ENCODE measurements around the gene CRYBA2. TPM values are rescaled to one million over a fixed set of nuclear protein-coding genes. Genes with fewer than 3 reads are reported as not detected.

The CRYBA2 gene
- total and polyA plus RNA-seq, 9 of the 15 experiments (the other 6 are each of a cell fraction or from before 2014, with no cell fraction given): 0.11 to 1.8 (median 0.62) TPM; not detected in 5

GRCh38 chr2:218961651-218962570, 31.3 kb downstream of the CRYBA2 start (continued):
- TF ChIP-seq EHMT2 (IDR thresholded peaks at IDR 0.05): peak; percentile 83
- no peak for TF ChIP-seq ZNF561 (CRISPR knock-in tag; conservative IDR thresholded peaks at IDR 0.05)
- peak; percentile 58 for TF ChIP-seq MIER1 (IDR thresholded peaks at IDR 0.05; ENCODE audit: low read depth)
- TF ChIP-seq ARID2 (IDR thresholded peaks at IDR 0.05): no peak

GRCh38 chr2:218961229-218961628, 32.0 kb downstream of the CRYBA2 start:
- POLR2A ChIA-PET: no interaction called here
- H3K4me2 ChIP-seq (ENCODE audit: insufficient read depth, low read length): no peak overlapping the region
- H3K4me3 ChIP-seq: no peak overlapping the region
- no peaks in the 10 kb centered on the region for H4K20me1 ChIP-seq (replicated peaks; ENCODE audit: control insufficient read depth, insufficient read depth, low read length)
- no peak for TF ChIP-seq RBM15 (IDR thresholded peaks at IDR 0.05; ENCODE audit: insufficient read depth, low read length)
- TF ChIP-seq ZNF512 (tag; IDR thresholded peaks at IDR 0.05): peak; percentile 50; the same call in 1 of the 2 replicates
- TF ChIP-seq CLOCK (CRISPR knock-in tag; IDR thresholded peaks at IDR 0.05; ENCODE audit: borderline replicate concordance): no peak
- H3K27me3 ChIP-seq (ENCODE audit: control insufficient read depth in 2 of 2, insufficient read depth in 2 of 2, low read length in 2 of 2): peaks cover 7 to 29% of the 10 kb centered on the region in 2 experiments; a peak in 4 of 5 replicates
- CTCF ChIA-PET (ENCODE audit: low intra/inter-chr PET ratio): no interaction called here
- no peak for FAIRE-seq
- H3K4me1 ChIP-seq (replicated peaks in 1 of 2; ENCODE audit: control insufficient read depth in 2 of 2, insufficient read depth in 2 of 2, low read length in 2 of 2): peaks cover 11 to 31% of the 10 kb centered on the region in 2 experiments; a peak in 4 of 5 replicates
- no peak for ATAC-seq
- intact Hi-C loops (cut with micrococcal nuclease) (loop anchor here (5.0 kb wide), 1 partner anchor 54 kb away; no protein-coding TSS in a partner anchor), in situ Hi-C loops (cut with MboI) (no loop called here)
- H3K27ac ChIP-seq (ENCODE audit: extremely low read depth, low read depth, low read length): no peak overlapping the region
- no peak overlapping the region for H2AFZ ChIP-seq (ENCODE audit: low read depth, low read length)
- H3K9me1 ChIP-seq (ENCODE audit: control insufficient read depth, insufficient read depth, low read length): no peaks in the 10 kb centered on the region
- H3K9me3 ChIP-seq (replicated peaks; ENCODE audit: control insufficient read depth, insufficient read depth, low read depth, low read length): no peaks in the 10 kb centered on the region
- H3K36me3 ChIP-seq (ENCODE audit: control insufficient read depth, insufficient read depth, low read length): no peaks in the 10 kb centered on the region
- no peaks in the 10 kb centered on the region for H3K79me2 ChIP-seq (ENCODE audit: control insufficient read depth, insufficient read depth, low read length)
- no peak overlapping the region for H3K9ac ChIP-seq (ENCODE audit: insufficient read depth in 1 of 2, low read depth in 2 of 2, low read length in 2 of 2)
- no TSS peak for BruUV-seq (replicated peaks)
- 0% methylated on average over 2 of the region's 4 CpGs for WGBS (ENCODE audit: insufficient coverage, low coverage, missing lambda C conversion rate)
- DNase-seq (ENCODE audit: extremely low read depth in 1 of 4, low spot score in 3 of 4): no peak

Data from K562 (cell line).